Esophagus (tissue), 2 donors: ENCODE data around the gene RAI14. TPM values are rescaled to one million over a fixed set of nuclear protein-coding genes. Genes with fewer than 3 reads are reported as not detected.

Experiments used
- H3K27ac ChIP-seq, 2 donors: one replicate each; pipeline ENCODE4 v1.5.1; 2013; ENCODE audit warnings: low read depth in 2 of 2, mild to moderate bottlenecking in 2 of 2, inconsistent platforms in 1 of 2, low read length in 1 of 2, moderate library complexity in 1 of 2
- H3K27me3 ChIP-seq, 2 donors: one replicate each; pipeline ENCODE4 v1.6.1; 2013; ENCODE audit warnings: low read length in 2 of 2, control low read depth in 1 of 2, mild to moderate bottlenecking in 1 of 2; ENCODE audit not compliant: insufficient read depth in 2 of 2, control insufficient read depth in 1 of 2
- H3K36me3 ChIP-seq, 2 donors: one replicate each; pipeline ENCODE4 v1.6.1; 2013; ENCODE audit warnings: low read length in 1 of 2; ENCODE audit not compliant: control insufficient read depth in 2 of 2, insufficient read depth in 2 of 2
- H3K4me1 ChIP-seq, 2 donors: one replicate each; pipeline ENCODE4 v1.6.1; 2013; ENCODE audit warnings: low read length in 1 of 2; ENCODE audit not compliant: control insufficient read depth in 2 of 2, insufficient read depth in 2 of 2
- H3K4me3 ChIP-seq, 2 donors: one replicate each; pipeline ENCODE4 v1.5.1; 2013; ENCODE audit warnings: low read length in 2 of 2, mild to moderate bottlenecking in 2 of 2, low read depth in 1 of 2, moderate library complexity in 1 of 2
- H3K9me3 ChIP-seq, 2 donors: one replicate each; pipeline ENCODE4 v1.6.1; 2013; ENCODE audit warnings: mild to moderate bottlenecking in 2 of 2, low read depth in 1 of 2, low read length in 1 of 2, moderate library complexity in 1 of 2; ENCODE audit not compliant: control insufficient read depth in 2 of 2, insufficient read depth in 1 of 2
- WGBS, 2 donors: extraction: QIAGEN DNeasy Blood & Tissue Kit; methylation state at CpG; one replicate each; pipeline ENCODE4 v1.1.7; 2013; 5-methylcytosine and 5-hydroxymethylcytosine counted together
- polyA plus RNA-seq, 2 donors: library from polyadenylated mRNA; stranded (reverse); fragments of 200-250 nt; gene quantifications; one replicate each; pipeline ENCODE4 v1.2.3, GENCODE V29; 2013
- donor health status: healthy with polysubstance abuse.
- donor health status: Bipolar disorder and iron deficiency.

The RAI14 gene
- polyA plus RNA-seq, 2 donors: 2.1 to 3.4 TPM

GRCh38 chr5:34621277-34622097 is 34.6 kb upstream of the RAI14 start:
- Histone ChIP-seq H3K4me1 (no peaks in the 10 kb centered on the region), H3K27ac (peak overlapping the region in 1 of 2 donors; percentile 3), H3K4me3 (no peak overlapping the region), H3K9me3 (no peaks in the 10 kb centered on the region), H3K36me3 (no peaks in the 10 kb centered on the region), H3K27me3 (no peaks in the 10 kb centered on the region)
- WGBS, 2 donors: 52 to 53% methylated on average over 5 of the region's 5 CpGs

- 18 to 47% methylated on average over 1 of the region's 1 CpG for WGBS, 2 donors
- Histone ChIP-seq H3K36me3 (no peaks in the 10 kb centered on the region), H3K27ac (peak overlapping the region in 1 of 2 donors; percentile 3), H3K27me3 (no peaks in the 10 kb centered on the region), H3K4me3 (no peak overlapping the region), H3K9me3 (no peaks in the 10 kb centered on the region), H3K4me1 (no peaks in the 10 kb centered on the region)
These were observed 34.1 kb upstream of the RAI14 start for GRCh38 chr5:34622098-34622400.

GRCh38 chr5:34624691-34625090 is 31.4 kb upstream of the RAI14 start:
- H3K4me1 ChIP-seq: no peaks in the 10 kb centered on the region
- H3K27me3 ChIP-seq: no peaks in the 10 kb centered on the region
- H3K27ac ChIP-seq: no peak overlapping the region
- no peaks in the 10 kb centered on the region for H3K36me3 ChIP-seq
- H3K4me3 ChIP-seq: no peak overlapping the region
- H3K9me3 ChIP-seq: no peaks in the 10 kb centered on the region
- WGBS, 2 donors: 77 to 86% methylated on average over 3 of the region's 3 CpGs

- Histone ChIP-seq H3K4me1 (no peaks in the 10 kb centered on the region), H3K27me3 (no peaks in the 10 kb centered on the region), H3K36me3 (no peaks in the 10 kb centered on the region), H3K9me3 (no peaks in the 10 kb centered on the region), H3K4me3 (no peak overlapping the region), H3K27ac (no peak overlapping the region)
- WGBS, 2 donors: 69 to 73% methylated on average over 1 of the region's 1 CpG
These were observed 30.9 kb upstream of the RAI14 start for GRCh38 chr5:34625246-34625645.

- Histone ChIP-seq H3K27ac (no peak overlapping the region), H3K27me3 (no peaks in the 10 kb centered on the region), H3K36me3 (no peaks in the 10 kb centered on the region), H3K4me1 (no peaks in the 10 kb centered on the region), H3K9me3 (no peaks in the 10 kb centered on the region), H3K4me3 (no peak overlapping the region)
- 65 to 67% methylated on average over 6 of the region's 6 CpGs for WGBS, 2 donors
These were observed 30.1 kb upstream of the RAI14 start for GRCh38 chr5:34626036-34626435.

GRCh38 chr5:34626751-34627150 is 29.4 kb upstream of the RAI14 start:
- Histone ChIP-seq H3K4me3 (no peak overlapping the region), H3K4me1 (no peaks in the 10 kb centered on the region), H3K9me3 (no peaks in the 10 kb centered on the region), H3K27me3 (no peaks in the 10 kb centered on the region), H3K27ac (no peak overlapping the region), H3K36me3 (no peaks in the 10 kb centered on the region)
- WGBS, 2 donors: 83% methylated on average over 5 of the region's 5 CpGs

GRCh38 chr5:34627794-34628193 is 28.3 kb upstream of the RAI14 start:
- Histone ChIP-seq H3K36me3 (no peaks in the 10 kb centered on the region), H3K4me3 (no peak overlapping the region), H3K4me1 (no peaks in the 10 kb centered on the region), H3K27ac (no peak overlapping the region), H3K27me3 (no peaks in the 10 kb centered on the region), H3K9me3 (no peaks in the 10 kb centered on the region)
- WGBS, 2 donors: 64 to 66% methylated on average over 1 of the region's 1 CpG

GRCh38 chr5:34628373-34628772 is 27.8 kb upstream of the RAI14 start:
- Histone ChIP-seq H3K4me1 (no peaks in the 10 kb centered on the region), H3K9me3 (no peaks in the 10 kb centered on the region), H3K36me3 (no peaks in the 10 kb centered on the region), H3K27ac (no peak overlapping the region), H3K27me3 (no peaks in the 10 kb centered on the region), H3K4me3 (no peak overlapping the region)
- 67 to 71% methylated on average over 3 of the region's 3 CpGs for WGBS, 2 donors

- H3K27ac ChIP-seq: no peak overlapping the region
- H3K36me3 ChIP-seq: no peaks in the 10 kb centered on the region
- H3K27me3 ChIP-seq: no peaks in the 10 kb centered on the region
- no peaks in the 10 kb centered on the region for H3K9me3 ChIP-seq
- H3K4me1 ChIP-seq: no peaks in the 10 kb centered on the region
- H3K4me3 ChIP-seq: no peak overlapping the region
- 85 to 87% methylated on average over 4 of the region's 4 CpGs for WGBS, 2 donors
These were observed 25.5 kb upstream of the RAI14 start for GRCh38 chr5:34630596-34630995.

- Histone ChIP-seq H3K27me3 (no peaks in the 10 kb centered on the region), H3K9me3 (no peaks in the 10 kb centered on the region), H3K36me3 (no peaks in the 10 kb centered on the region), H3K4me3 (no peak overlapping the region), H3K27ac (no peak overlapping the region), H3K4me1 (no peaks in the 10 kb centered on the region)
- 69 to 72% methylated on average over 8 of the region's 8 CpGs for WGBS, 2 donors
These were observed 23.2 kb upstream of the RAI14 start for GRCh38 chr5:34632807-34633422.
